ACC112 (cell line): Measurements from ENCODE around the gene RALGAPA2.

Experiments
- H2AFZ ChIP-seq: fragments of 200-600 bp; sonication (generic); one replicate; pipeline ENCODE4 v1.6.0; 2017; ENCODE audit warnings: antibody characterized with exemption, low read length; ENCODE audit not compliant: unreplicated experiment
- H3K27ac ChIP-seq: fragments of 200-600 bp; sonication (generic); 2 replicates; pipeline ENCODE4 v1.5.1; 2014; ENCODE audit warnings: low read depth, mild to moderate bottlenecking, antibody characterized with exemption, low read length, moderate library complexity
- H3K27me3 ChIP-seq: fragments of 200-600 bp; sonication (generic); 2 replicates; pipeline ENCODE4 v1.6.1; 2014; ENCODE audit warnings: mild to moderate bottlenecking, antibody characterized with exemption, low read length, moderate library complexity, mixed read lengths; ENCODE audit not compliant: insufficient read depth
- H3K36me3 ChIP-seq: fragments of 200-600 bp; sonication (generic); 2 replicates; pipeline ENCODE4 v1.6.1; 2016; ENCODE audit warnings: mild to moderate bottlenecking, antibody characterized with exemption, low read length, moderate library complexity, mixed read lengths; ENCODE audit not compliant: insufficient read depth
- H3K4me1 ChIP-seq: fragments of 200-600 bp; sonication (generic); one replicate; pipeline ENCODE4 v1.6.1; 2016; ENCODE audit warnings: low read length, mixed read lengths; ENCODE audit not compliant: insufficient read depth, unreplicated experiment, control insufficient read depth
- H3K4me3 ChIP-seq: fragments of 200-600 bp; sonication (generic); 2 replicates; pipeline ENCODE4 v1.5.1; 2014; ENCODE audit warnings: mild to moderate bottlenecking, low read depth, low read length
- H3K79me2 ChIP-seq: fragments of 200-600 bp; sonication (generic); one replicate; pipeline ENCODE4 v1.6.0; 2016; ENCODE audit warnings: low read length; ENCODE audit not compliant: control insufficient read depth, unreplicated experiment, insufficient read depth

RALGAPA2 gene

GRCh38 chr20:20741087-20742045 is 28.9 kb upstream of the RALGAPA2 start:
- Histone ChIP-seq H3K27ac (no peak overlapping the region), H3K4me3 (no peak overlapping the region)

GRCh38 chr20:20740541-20740940 is 28.1 kb upstream of the RALGAPA2 start:
- Histone ChIP-seq H3K36me3 (no peaks in the 10 kb centered on the region), H3K27me3 (peaks cover 52% of the 10 kb centered on the region), H3K79me2 (no peaks in the 10 kb centered on the region), H3K27ac (no peak overlapping the region), H2AFZ (no peak overlapping the region), H3K4me3 (no peak overlapping the region), H3K4me1 (no peaks in the 10 kb centered on the region)

More at GRCh38 chr20:20741087-20742045, 28.9 kb upstream of the RALGAPA2 start:
- Histone ChIP-seq H3K36me3 (no peaks in the 10 kb centered on the region), H2AFZ (no peak overlapping the region), H3K27me3 (peaks cover 54% of the 10 kb centered on the region), H3K4me1 (no peaks in the 10 kb centered on the region), H3K79me2 (no peaks in the 10 kb centered on the region)

DNA sequence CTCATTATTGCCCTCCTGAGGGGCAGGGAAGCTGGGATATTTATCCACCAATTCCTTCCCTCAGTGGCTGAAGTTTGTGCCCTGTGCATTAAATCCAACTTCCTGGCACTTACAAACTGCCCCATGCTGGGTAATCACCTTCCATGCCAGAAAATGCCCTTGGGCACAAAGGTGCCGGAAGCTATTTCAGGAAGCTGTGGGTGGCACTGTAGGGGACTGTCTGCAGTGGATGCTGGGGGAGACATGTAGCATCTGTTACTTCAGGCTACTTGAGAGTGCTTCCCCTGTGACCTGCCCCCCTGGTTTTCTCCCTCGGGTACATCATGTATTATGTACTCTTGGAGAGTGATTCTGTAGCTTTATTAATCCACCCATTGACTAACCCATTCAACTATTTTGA is 24.7 kb upstream of the RALGAPA2 start:
- Histone ChIP-seq H3K36me3 (no peaks in the 10 kb centered on the region), H3K4me1 (peaks cover 5% of the 10 kb centered on the region), H2AFZ (no peak overlapping the region), H3K27me3 (peaks cover 26% of the 10 kb centered on the region), H3K4me3 (no peak overlapping the region), H3K79me2 (no peaks in the 10 kb centered on the region), H3K27ac (no peak overlapping the region)

DNA sequence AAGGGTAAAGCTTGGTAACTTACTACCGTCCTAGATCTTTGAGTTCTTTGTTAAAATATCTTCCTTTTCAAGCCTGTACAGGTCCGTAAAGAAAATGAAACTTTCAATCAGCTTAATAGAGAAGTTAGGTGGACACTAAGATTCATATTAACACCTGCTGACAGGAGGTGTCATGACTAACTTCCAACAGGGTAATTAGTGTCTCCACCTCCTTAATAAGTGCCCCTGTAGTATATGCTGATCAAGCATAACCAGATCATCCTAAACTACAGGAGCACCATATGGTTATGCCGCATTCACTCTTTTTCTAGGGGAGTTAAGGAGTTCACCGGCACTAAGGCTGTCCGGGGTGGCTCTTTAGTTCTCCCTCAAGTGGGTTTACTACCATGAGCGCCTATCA is 23.9 kb upstream of the RALGAPA2 start:
- peaks cover 18% of the 10 kb centered on the region for H3K27me3 ChIP-seq
- H3K4me3 ChIP-seq: no peak overlapping the region
- H3K36me3 ChIP-seq: no peaks in the 10 kb centered on the region
- H2AFZ ChIP-seq: no peak overlapping the region
- H3K4me1 ChIP-seq: peaks cover 14% of the 10 kb centered on the region
- H3K27ac ChIP-seq: no peak overlapping the region
- H3K79me2 ChIP-seq: no peaks in the 10 kb centered on the region

DNA sequence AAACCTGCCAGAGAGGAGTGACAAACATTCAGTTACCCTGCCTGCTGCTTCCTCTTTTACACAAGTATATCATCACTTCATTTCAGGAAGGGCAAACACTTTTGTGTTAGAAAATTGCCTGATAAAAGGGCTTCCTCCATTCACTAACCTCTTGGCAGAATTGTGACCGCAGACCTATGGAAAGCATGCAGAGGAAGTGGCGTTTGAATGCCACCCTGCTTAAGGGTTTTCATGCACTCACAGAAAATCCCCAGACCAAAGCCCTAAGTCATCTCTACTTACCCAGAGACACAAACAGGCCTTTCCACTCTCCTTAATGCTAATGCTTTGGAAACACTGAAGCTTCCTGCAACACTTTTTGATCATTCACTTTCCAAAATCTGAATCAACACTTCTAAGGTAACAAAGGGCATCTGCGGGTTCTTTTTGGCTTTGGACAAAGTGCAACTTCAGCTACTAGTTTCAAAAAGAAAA is 22.1 kb upstream of the RALGAPA2 start:
- Histone ChIP-seq H3K27ac (no peak overlapping the region), H3K4me1 (peaks cover 17% of the 10 kb centered on the region), H3K4me3 (no peak overlapping the region), H2AFZ (no peak overlapping the region), H3K27me3 (peaks cover 17% of the 10 kb centered on the region), H3K79me2 (no peaks in the 10 kb centered on the region), H3K36me3 (no peaks in the 10 kb centered on the region)

GRCh38 chr20:20733943-20734342 is 21.5 kb upstream of the RALGAPA2 start:
- H3K36me3 ChIP-seq: no peaks in the 10 kb centered on the region
- H3K4me3 ChIP-seq: no peak overlapping the region
- no peaks in the 10 kb centered on the region for H3K79me2 ChIP-seq
- H3K27me3 ChIP-seq: peaks cover 17% of the 10 kb centered on the region
- H2AFZ ChIP-seq: no peak overlapping the region
- peaks cover 17% of the 10 kb centered on the region for H3K4me1 ChIP-seq
- no peak overlapping the region for H3K27ac ChIP-seq

- Histone ChIP-seq H3K36me3 (no peaks in the 10 kb centered on the region), H3K4me1 (peaks cover 17% of the 10 kb centered on the region), H2AFZ (no peak overlapping the region), H3K79me2 (no peaks in the 10 kb centered on the region), H3K27ac (no peak overlapping the region), H3K27me3 (peaks cover 20% of the 10 kb centered on the region), H3K4me3 (no peak overlapping the region)
Observed at GRCh38 chr20:20732641-20733040, 20.2 kb upstream of the RALGAPA2 start.

DNA sequence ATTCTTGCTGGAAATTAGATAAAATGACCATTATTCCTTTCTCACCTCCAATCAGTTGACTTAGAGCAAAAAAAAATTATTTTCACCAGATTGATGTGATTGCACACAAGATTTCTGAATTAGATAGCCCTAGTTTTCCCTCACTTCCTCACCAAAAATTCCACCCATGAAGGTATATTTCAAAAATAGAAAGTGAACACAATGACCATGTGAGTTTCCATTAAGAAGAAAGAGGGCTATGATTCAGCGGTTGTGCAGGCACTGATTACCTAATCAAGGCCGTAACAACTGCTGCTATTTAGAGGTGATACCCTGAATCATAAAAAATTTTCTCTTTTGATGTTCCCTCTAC is 19.5 kb upstream of the RALGAPA2 start:
- Histone ChIP-seq H3K79me2 (no peaks in the 10 kb centered on the region), H3K4me3 (no peak overlapping the region), H2AFZ (no peak overlapping the region), H3K4me1 (peaks cover 17% of the 10 kb centered on the region), H3K27ac (peak overlapping the region; percentile 39), H3K36me3 (no peaks in the 10 kb centered on the region), H3K27me3 (peaks cover 19% of the 10 kb centered on the region)

DNA sequence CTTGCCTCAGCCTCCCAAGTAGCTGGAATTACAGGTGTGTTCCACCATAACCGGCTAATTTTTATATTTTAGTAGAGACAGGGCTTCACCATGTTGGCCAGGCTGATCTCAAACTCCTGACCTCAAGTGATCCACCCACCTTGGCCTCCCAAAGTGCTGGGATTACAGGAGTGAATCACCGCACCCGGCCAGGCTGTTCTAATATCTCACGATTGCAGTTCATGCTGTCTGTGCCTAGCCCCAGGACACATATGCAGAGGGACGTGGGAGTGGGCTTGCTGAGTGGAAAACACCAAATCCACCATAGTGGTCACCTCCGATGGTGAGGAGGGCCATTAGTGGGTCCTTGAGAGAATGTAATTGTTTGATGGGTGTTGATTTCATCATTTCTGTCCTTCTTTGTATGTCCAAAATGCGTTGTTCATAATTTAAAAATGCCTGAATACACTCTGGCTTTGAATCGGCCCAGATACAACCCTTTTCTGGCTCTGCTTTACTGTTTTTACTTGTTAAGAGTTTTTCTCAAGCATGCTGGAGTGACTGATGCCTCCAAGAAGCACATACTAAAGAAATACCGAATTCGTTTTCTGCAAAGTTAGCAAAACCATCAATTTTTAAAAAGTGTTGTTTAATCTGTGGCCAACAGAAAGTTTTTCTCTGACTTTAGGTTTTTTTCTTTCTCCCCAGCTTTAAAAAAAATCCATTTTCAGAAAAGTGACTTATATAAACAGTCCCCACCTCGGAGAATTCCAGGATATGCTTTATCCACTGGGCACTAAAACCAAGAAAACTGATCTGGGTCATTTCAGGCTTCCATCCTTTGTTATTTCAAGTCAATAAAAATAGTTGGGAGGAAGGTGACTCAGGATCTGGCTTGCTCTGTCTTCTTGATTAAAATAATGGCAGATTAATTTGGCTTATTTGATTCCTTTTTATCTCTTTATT is 18.8 kb upstream of the RALGAPA2 start:
- H3K79me2 ChIP-seq: no peaks in the 10 kb centered on the region
- H3K27me3 ChIP-seq: peaks cover 20% of the 10 kb centered on the region
- no peaks in the 10 kb centered on the region for H3K36me3 ChIP-seq
- peak overlapping the region; percentile 21 for H2AFZ ChIP-seq
- peaks cover 17% of the 10 kb centered on the region for H3K4me1 ChIP-seq
- peak overlapping the region; percentile 3; the same call in 1 of the 2 replicates for H3K4me3 ChIP-seq
- peak overlapping the region; percentile 39 for H3K27ac ChIP-seq

- Histone ChIP-seq H3K4me3 (no peak overlapping the region), H3K4me1 (peaks cover 17% of the 10 kb centered on the region), H3K79me2 (no peaks in the 10 kb centered on the region), H3K36me3 (no peaks in the 10 kb centered on the region), H3K27me3 (peaks cover 32% of the 10 kb centered on the region), H2AFZ (no peak overlapping the region), H3K27ac (no peak overlapping the region)
Observed at GRCh38 chr20:20729563-20729962, 17.1 kb upstream of the RALGAPA2 start.
